ENCODE measurements around the gene CABCOCO1. TPM values are rescaled to one million over a fixed set of nuclear protein-coding genes. Genes with fewer than 3 reads are reported as not detected.
"Not testable (repeated sequence)": the region's sequence is repeated elsewhere in the genome, so short reads cannot be mapped to it uniquely, and the experiment has no call there.

The CABCOCO1 gene
- total RNA-seq, 4 donors from 2014 or later, result 0.94 to 1.6 (median 1.3) TPM

DNA sequence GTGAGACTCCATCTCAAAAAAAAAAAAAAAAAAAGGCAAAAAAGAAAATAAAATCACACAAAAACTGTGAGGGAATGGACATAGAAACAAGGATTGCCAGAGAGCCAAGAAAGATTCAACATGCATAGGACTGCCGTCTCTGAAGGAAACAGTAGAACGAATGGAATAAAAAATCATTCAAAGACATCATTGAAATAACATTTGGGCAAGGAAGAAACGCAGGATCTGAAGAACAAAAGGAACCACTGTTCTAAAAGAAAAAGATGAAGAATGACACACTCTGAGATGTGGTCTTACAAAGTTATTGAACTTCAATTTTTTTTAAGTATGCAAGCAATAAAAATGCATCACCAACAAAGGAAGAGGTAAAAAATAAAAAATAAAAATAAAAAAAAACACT is 57.2 kb downstream of the CABCOCO1 start:
- 78 to 90% methylated on average over 3 of the region's 3 CpGs for WGBS, 2 donors (ENCODE audit: low coverage in 1 of 2)
- ATAC-seq, result no peak

DNA sequence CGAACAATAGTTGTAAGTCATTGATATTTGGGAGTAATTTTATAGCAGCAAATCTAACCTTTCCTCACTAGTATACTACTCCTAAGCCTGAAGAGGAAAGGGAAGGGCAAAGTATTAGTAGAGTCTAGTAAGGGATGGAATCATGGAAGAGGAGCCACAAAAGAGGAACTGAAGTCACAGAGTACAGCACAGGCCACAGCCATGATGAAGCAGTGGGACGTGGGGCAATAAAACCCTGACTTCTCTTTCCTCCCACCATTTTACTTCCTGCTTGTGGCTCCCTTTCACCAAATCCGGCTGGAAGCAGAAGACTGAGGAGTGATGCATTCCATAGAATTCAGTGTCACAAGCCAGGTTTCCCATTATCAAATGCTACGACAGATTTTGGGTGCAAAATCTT is 58.7 kb downstream of the CABCOCO1 start:
- 85 to 96% methylated on average over 3 of the region's 4 CpGs for WGBS, 2 donors (ENCODE audit: low coverage in 1 of 2)

More for the DNA sequence above, 57.2 kb downstream of the CABCOCO1 start:
- no peaks in the 10 kb centered on the region for H3K27me3 ChIP-seq
- no peaks in the 10 kb centered on the region for H3K36me3 ChIP-seq
- TF ChIP-seq, protein P1, sequence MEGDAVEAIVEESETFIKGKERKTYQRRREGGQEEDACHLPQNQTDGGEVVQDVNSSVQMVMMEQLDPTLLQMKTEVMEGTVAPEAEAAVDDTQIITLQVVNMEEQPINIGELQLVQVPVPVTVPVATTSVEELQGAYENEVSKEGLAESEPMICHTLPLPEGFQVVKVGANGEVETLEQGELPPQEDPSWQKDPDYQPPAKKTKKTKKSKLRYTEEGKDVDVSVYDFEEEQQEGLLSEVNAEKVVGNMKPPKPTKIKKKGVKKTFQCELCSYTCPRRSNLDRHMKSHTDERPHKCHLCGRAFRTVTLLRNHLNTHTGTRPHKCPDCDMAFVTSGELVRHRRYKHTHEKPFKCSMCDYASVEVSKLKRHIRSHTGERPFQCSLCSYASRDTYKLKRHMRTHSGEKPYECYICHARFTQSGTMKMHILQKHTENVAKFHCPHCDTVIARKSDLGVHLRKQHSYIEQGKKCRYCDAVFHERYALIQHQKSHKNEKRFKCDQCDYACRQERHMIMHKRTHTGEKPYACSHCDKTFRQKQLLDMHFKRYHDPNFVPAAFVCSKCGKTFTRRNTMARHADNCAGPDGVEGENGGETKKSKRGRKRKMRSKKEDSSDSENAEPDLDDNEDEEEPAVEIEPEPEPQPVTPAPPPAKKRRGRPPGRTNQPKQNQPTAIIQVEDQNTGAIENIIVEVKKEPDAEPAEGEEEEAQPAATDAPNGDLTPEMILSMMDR (IDR thresholded peaks at IDR 0.05), result no peak
- no peak for TF ChIP-seq EP300 (IDR thresholded peaks at IDR 0.05)
- no peak for TF ChIP-seq POLR2AphosphoS5 (IDR thresholded peaks at IDR 0.05)
- no peak for TF ChIP-seq POLR2A (IDR thresholded peaks at IDR 0.05)
- no peak overlapping the region for H3K4me3 ChIP-seq
- no peak overlapping the region for H3K27ac ChIP-seq
- no peaks in the 10 kb centered on the region for H3K9me3 ChIP-seq
- no peaks in the 10 kb centered on the region for H3K4me1 ChIP-seq

DNA sequence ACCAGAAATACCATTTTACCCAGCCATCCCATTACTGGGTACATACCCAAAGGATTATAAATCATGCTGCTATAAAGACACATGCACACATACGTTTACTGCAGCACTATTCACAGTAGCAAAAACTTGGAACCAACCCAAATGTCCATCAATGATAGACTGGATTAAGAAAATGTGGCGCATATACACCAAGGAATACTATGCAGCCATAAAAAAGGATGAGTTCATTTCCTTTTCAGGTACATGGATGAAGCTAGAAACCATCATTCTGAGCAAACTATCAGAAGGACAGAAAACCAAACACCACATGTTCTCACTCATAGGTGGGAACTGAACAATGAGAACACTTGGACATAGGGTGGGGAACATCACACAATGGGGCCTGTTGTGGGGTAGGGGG is 62.5 kb downstream of the CABCOCO1 start:
- H3K4me3 ChIP-seq, H3K36me3 ChIP-seq, H3K9me3 ChIP-seq, ATAC-seq, H3K4me1 ChIP-seq, H3K27me3 ChIP-seq, H3K27ac ChIP-seq: not testable (repeated sequence)
- WGBS, 2 donors (ENCODE audit: low coverage in 1 of 2), result 70 to 86% methylated on average over 2 of the region's 2 CpGs

More for the DNA sequence above, 58.7 kb downstream of the CABCOCO1 start:
- Histone ChIP-seq H3K27me3 (no peaks in the 10 kb centered on the region), H3K4me3 (no peak overlapping the region), H3K4me1 (no peaks in the 10 kb centered on the region), H3K9me3 (no peaks in the 10 kb centered on the region), H3K27ac (no peak overlapping the region), H3K36me3 (no peaks in the 10 kb centered on the region)
- TF ChIP-seq EP300 (IDR thresholded peaks at IDR 0.05), result no peak
- TF ChIP-seq POLR2A (IDR thresholded peaks at IDR 0.05), result no peak
- TF ChIP-seq, protein P1 (IDR thresholded peaks at IDR 0.05), result no peak
- TF ChIP-seq POLR2AphosphoS5 (IDR thresholded peaks at IDR 0.05), result no peak
- ATAC-seq, result no peak

DNA sequence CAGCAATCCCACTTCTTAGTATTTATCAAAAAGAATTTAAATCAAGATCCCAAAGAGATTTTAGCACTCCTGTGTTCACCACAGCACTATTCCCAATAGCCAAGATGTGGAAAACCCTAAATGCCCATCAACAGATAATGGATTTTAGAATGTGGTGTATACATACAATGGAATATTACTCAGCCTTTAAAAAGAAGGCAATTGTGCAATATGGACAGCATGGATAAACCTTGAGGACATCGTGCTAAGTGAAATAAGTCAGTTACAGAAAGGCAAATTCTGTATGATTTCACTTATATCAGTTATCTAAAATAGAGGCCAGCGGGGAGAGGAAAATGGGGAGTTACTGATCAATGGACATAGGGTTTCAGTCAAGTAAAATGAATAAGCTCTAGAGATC is 66.9 kb downstream of the CABCOCO1 start:
- Histone ChIP-seq H3K27me3 (no peaks in the 10 kb centered on the region), H3K4me1 (no peaks in the 10 kb centered on the region), H3K27ac (no peak overlapping the region), H3K9me3 (no peaks in the 10 kb centered on the region), H3K36me3 (no peaks in the 10 kb centered on the region), H3K4me3 (no peak overlapping the region)
- TF ChIP-seq EP300 (IDR thresholded peaks at IDR 0.05) (no peak), POLR2AphosphoS5 (IDR thresholded peaks at IDR 0.05) (no peak), POLR2A (IDR thresholded peaks at IDR 0.05) (no peak)
- TF ChIP-seq, protein P1 (IDR thresholded peaks at IDR 0.05), result no peak
- no peak for ATAC-seq
- 96 to 100% methylated on average over 2 of the region's 2 CpGs for WGBS, 2 donors (ENCODE audit: low coverage in 1 of 2)

DNA sequence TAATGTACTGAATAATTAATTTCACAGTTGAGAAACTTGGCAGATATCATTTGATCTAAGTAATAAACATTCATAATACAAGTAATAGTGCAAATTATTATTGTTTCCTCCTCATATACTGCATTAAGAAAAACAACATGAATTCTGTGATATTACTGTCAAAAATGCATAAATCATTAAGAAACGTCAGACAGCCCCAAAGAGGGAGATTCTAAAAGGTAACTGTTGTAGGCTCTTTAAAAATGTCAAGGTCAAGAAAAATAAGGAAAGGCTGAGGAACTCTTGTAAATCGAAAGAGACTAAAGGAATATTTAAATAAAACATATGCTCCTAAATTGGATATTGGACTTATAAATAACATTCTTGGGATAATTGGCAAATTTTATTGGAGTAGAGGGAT is 67.9 kb downstream of the CABCOCO1 start:
- TF ChIP-seq, protein P1 (IDR thresholded peaks at IDR 0.05), result no peak
- 85 to 90% methylated on average over 2 of the region's 2 CpGs for WGBS, 2 donors (ENCODE audit: low coverage in 1 of 2)
- no peak for ATAC-seq
- no peaks in the 10 kb centered on the region for H3K9me3 ChIP-seq
- no peak overlapping the region for H3K27ac ChIP-seq
- no peaks in the 10 kb centered on the region for H3K27me3 ChIP-seq
- no peaks in the 10 kb centered on the region for H3K4me1 ChIP-seq
- no peaks in the 10 kb centered on the region for H3K36me3 ChIP-seq
- no peak overlapping the region for H3K4me3 ChIP-seq

DNA sequence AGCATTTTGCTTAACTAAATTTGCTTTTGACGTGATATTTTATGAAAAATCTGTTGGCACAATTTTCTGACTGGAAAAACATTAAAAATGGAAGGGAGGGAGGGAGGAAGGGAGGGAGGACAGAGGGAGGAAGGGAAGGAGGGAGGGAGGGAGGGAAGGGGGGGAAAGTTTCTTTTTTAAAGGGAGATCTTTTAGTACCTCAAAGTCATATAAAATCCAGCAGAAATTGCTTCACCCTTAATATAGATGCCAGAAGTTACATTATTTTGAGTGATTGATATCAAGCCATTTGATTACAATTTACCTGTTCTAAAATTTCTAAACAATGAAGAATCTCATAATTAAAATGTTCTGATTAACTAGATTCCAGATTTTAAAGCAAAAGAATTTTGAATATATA is 68.9 kb downstream of the CABCOCO1 start:
- TF ChIP-seq, protein P1 (IDR thresholded peaks at IDR 0.05), result no peak
- TF ChIP-seq EP300 (IDR thresholded peaks at IDR 0.05), result no peak
- TF ChIP-seq POLR2A (IDR thresholded peaks at IDR 0.05), result no peak
- no peak for TF ChIP-seq POLR2AphosphoS5 (IDR thresholded peaks at IDR 0.05)

More for the DNA sequence above, 68.9 kb downstream of the CABCOCO1 start:
- no peak for ATAC-seq
- Histone ChIP-seq H3K27ac (no peak overlapping the region), H3K4me3 (no peak overlapping the region), H3K4me1 (no peaks in the 10 kb centered on the region), H3K27me3 (no peaks in the 10 kb centered on the region), H3K36me3 (no peaks in the 10 kb centered on the region), H3K9me3 (no peaks in the 10 kb centered on the region)
- 55 to 70% methylated on average over 1 of the region's 1 CpG for WGBS, 2 donors (ENCODE audit: low coverage in 1 of 2)

Data from gastroesophageal sphincter (tissue), 4 donors.